ENCODE data around the gene TMEM178B.

TMEM178B gene

GRCh38 chr7:141288626-141289025 is 214.8 kb downstream of the TMEM178B start:
- Histone ChIP-seq H3K4me1 (ENCODE audit: control insufficient read depth, insufficient read depth, low read length) (no peaks in the 10 kb centered on the region), H3K27me3 (ENCODE audit: control insufficient read depth, insufficient read depth, low read length) (no peaks in the 10 kb centered on the region), H3K36me3 (ENCODE audit: control insufficient read depth, insufficient read depth, low read length) (no peaks in the 10 kb centered on the region), H3K9me3 (ENCODE audit: control insufficient read depth, insufficient read depth, low read length) (no peaks in the 10 kb centered on the region), H3K9ac (ENCODE audit: low read depth, low read length) (no peak overlapping the region), H3K4me3 (ENCODE audit: low read depth, low read length) (no peak overlapping the region)

- Histone ChIP-seq H3K27me3 (ENCODE audit: control insufficient read depth, insufficient read depth, low read length) (no peaks in the 10 kb centered on the region), H3K9me3 (ENCODE audit: control insufficient read depth, insufficient read depth, low read length) (no peaks in the 10 kb centered on the region), H3K9ac (ENCODE audit: low read depth, low read length) (no peak overlapping the region), H3K4me3 (ENCODE audit: low read depth, low read length) (no peak overlapping the region), H3K4me1 (ENCODE audit: control insufficient read depth, insufficient read depth, low read length) (no peaks in the 10 kb centered on the region), H3K36me3 (ENCODE audit: control insufficient read depth, insufficient read depth, low read length) (no peaks in the 10 kb centered on the region)
Observed at GRCh38 chr7:141290365-141290764, 216.5 kb downstream of the TMEM178B start.

GRCh38 chr7:141290973-141291372 is 217.1 kb downstream of the TMEM178B start:
- H3K9me3 ChIP-seq (ENCODE audit: control insufficient read depth, insufficient read depth, low read length): no peaks in the 10 kb centered on the region
- no peaks in the 10 kb centered on the region for H3K4me1 ChIP-seq (ENCODE audit: control insufficient read depth, insufficient read depth, low read length)
- no peaks in the 10 kb centered on the region for H3K36me3 ChIP-seq (ENCODE audit: control insufficient read depth, insufficient read depth, low read length)
- H3K4me3 ChIP-seq (ENCODE audit: low read depth, low read length): no peak overlapping the region
- H3K9ac ChIP-seq (ENCODE audit: low read depth, low read length): no peak overlapping the region
- no peaks in the 10 kb centered on the region for H3K27me3 ChIP-seq (ENCODE audit: control insufficient read depth, insufficient read depth, low read length)

- no peaks in the 10 kb centered on the region for H3K27me3 ChIP-seq (ENCODE audit: control insufficient read depth, insufficient read depth, low read length)
- H3K4me3 ChIP-seq (ENCODE audit: low read depth, low read length): no peak overlapping the region
- H3K9me3 ChIP-seq (ENCODE audit: control insufficient read depth, insufficient read depth, low read length): no peaks in the 10 kb centered on the region
- no peak overlapping the region for H3K9ac ChIP-seq (ENCODE audit: low read depth, low read length)
- no peaks in the 10 kb centered on the region for H3K36me3 ChIP-seq (ENCODE audit: control insufficient read depth, insufficient read depth, low read length)
- H3K4me1 ChIP-seq (ENCODE audit: control insufficient read depth, insufficient read depth, low read length): no peaks in the 10 kb centered on the region
Observed at GRCh38 chr7:141291541-141291940, 217.7 kb downstream of the TMEM178B start.

GRCh38 chr7:141294143-141294829 is 220.4 kb downstream of the TMEM178B start:
- H3K4me1 ChIP-seq (ENCODE audit: control insufficient read depth, insufficient read depth, low read length): no peaks in the 10 kb centered on the region

GRCh38 chr7:141295367-141295895 is 221.6 kb downstream of the TMEM178B start:
- no peaks in the 10 kb centered on the region for H3K9me3 ChIP-seq (ENCODE audit: control insufficient read depth, insufficient read depth, low read length)
- no peaks in the 10 kb centered on the region for H3K27me3 ChIP-seq (ENCODE audit: control insufficient read depth, insufficient read depth, low read length)
- H3K36me3 ChIP-seq (ENCODE audit: control insufficient read depth, insufficient read depth, low read length): no peaks in the 10 kb centered on the region
- H3K4me1 ChIP-seq (ENCODE audit: control insufficient read depth, insufficient read depth, low read length): no peaks in the 10 kb centered on the region
- no peak overlapping the region for H3K9ac ChIP-seq (ENCODE audit: low read depth, low read length)
- no peak overlapping the region for H3K4me3 ChIP-seq (ENCODE audit: low read depth, low read length)

More at GRCh38 chr7:141294143-141294829, 220.4 kb downstream of the TMEM178B start:
- Histone ChIP-seq H3K9me3 (ENCODE audit: control insufficient read depth, insufficient read depth, low read length) (no peaks in the 10 kb centered on the region), H3K9ac (ENCODE audit: low read depth, low read length) (no peak overlapping the region), H3K27me3 (ENCODE audit: control insufficient read depth, insufficient read depth, low read length) (no peaks in the 10 kb centered on the region), H3K36me3 (ENCODE audit: control insufficient read depth, insufficient read depth, low read length) (no peaks in the 10 kb centered on the region), H3K4me3 (ENCODE audit: low read depth, low read length) (no peak overlapping the region)

- no peaks in the 10 kb centered on the region for H3K4me1 ChIP-seq (ENCODE audit: control insufficient read depth, insufficient read depth, low read length)
- no peak overlapping the region for H3K4me3 ChIP-seq (ENCODE audit: low read depth, low read length)
- H3K27me3 ChIP-seq (ENCODE audit: control insufficient read depth, insufficient read depth, low read length): no peaks in the 10 kb centered on the region
- no peaks in the 10 kb centered on the region for H3K36me3 ChIP-seq (ENCODE audit: control insufficient read depth, insufficient read depth, low read length)
- no peaks in the 10 kb centered on the region for H3K9me3 ChIP-seq (ENCODE audit: control insufficient read depth, insufficient read depth, low read length)
- no peak overlapping the region for H3K9ac ChIP-seq (ENCODE audit: low read depth, low read length)
Observed at GRCh38 chr7:141300816-141301215, 227.0 kb downstream of the TMEM178B start.

GRCh38 chr7:141301544-141301943 is 227.7 kb downstream of the TMEM178B start:
- H3K9ac ChIP-seq (ENCODE audit: low read depth, low read length): no peak overlapping the region
- H3K4me3 ChIP-seq (ENCODE audit: low read depth, low read length): no peak overlapping the region

GRCh38 chr7:141302617-141303016 is 228.8 kb downstream of the TMEM178B start:
- no peaks in the 10 kb centered on the region for H3K4me1 ChIP-seq (ENCODE audit: control insufficient read depth, insufficient read depth, low read length)

More at GRCh38 chr7:141301544-141301943, 227.7 kb downstream of the TMEM178B start:
- no peaks in the 10 kb centered on the region for H3K4me1 ChIP-seq (ENCODE audit: control insufficient read depth, insufficient read depth, low read length)
- H3K9me3 ChIP-seq (ENCODE audit: control insufficient read depth, insufficient read depth, low read length): no peaks in the 10 kb centered on the region
- no peaks in the 10 kb centered on the region for H3K27me3 ChIP-seq (ENCODE audit: control insufficient read depth, insufficient read depth, low read length)
- H3K36me3 ChIP-seq (ENCODE audit: control insufficient read depth, insufficient read depth, low read length): no peaks in the 10 kb centered on the region

GRCh38 chr7:141304291-141304690 is 230.4 kb downstream of the TMEM178B start:
- Histone ChIP-seq H3K9me3 (ENCODE audit: control insufficient read depth, insufficient read depth, low read length) (no peaks in the 10 kb centered on the region), H3K9ac (ENCODE audit: low read depth, low read length) (no peak overlapping the region), H3K27me3 (ENCODE audit: control insufficient read depth, insufficient read depth, low read length) (no peaks in the 10 kb centered on the region), H3K4me1 (ENCODE audit: control insufficient read depth, insufficient read depth, low read length) (no peaks in the 10 kb centered on the region), H3K4me3 (ENCODE audit: low read depth, low read length) (no peak overlapping the region), H3K36me3 (ENCODE audit: control insufficient read depth, insufficient read depth, low read length) (no peaks in the 10 kb centered on the region)

More at GRCh38 chr7:141302617-141303016, 228.8 kb downstream of the TMEM178B start:
- no peaks in the 10 kb centered on the region for H3K36me3 ChIP-seq (ENCODE audit: control insufficient read depth, insufficient read depth, low read length)
- H3K4me3 ChIP-seq (ENCODE audit: low read depth, low read length): no peak overlapping the region
- H3K27me3 ChIP-seq (ENCODE audit: control insufficient read depth, insufficient read depth, low read length): no peaks in the 10 kb centered on the region
- no peaks in the 10 kb centered on the region for H3K9me3 ChIP-seq (ENCODE audit: control insufficient read depth, insufficient read depth, low read length)
- no peak overlapping the region for H3K9ac ChIP-seq (ENCODE audit: low read depth, low read length)

- no peak overlapping the region for H3K9ac ChIP-seq (ENCODE audit: low read depth, low read length)
- H3K4me3 ChIP-seq (ENCODE audit: low read depth, low read length): no peak overlapping the region
- H3K4me1 ChIP-seq (ENCODE audit: control insufficient read depth, insufficient read depth, low read length): no peaks in the 10 kb centered on the region
- no peaks in the 10 kb centered on the region for H3K27me3 ChIP-seq (ENCODE audit: control insufficient read depth, insufficient read depth, low read length)
- no peaks in the 10 kb centered on the region for H3K36me3 ChIP-seq (ENCODE audit: control insufficient read depth, insufficient read depth, low read length)
- H3K9me3 ChIP-seq (ENCODE audit: control insufficient read depth, insufficient read depth, low read length): no peaks in the 10 kb centered on the region
Observed at GRCh38 chr7:141306081-141306480, 232.2 kb downstream of the TMEM178B start.

- H3K36me3 ChIP-seq (ENCODE audit: control insufficient read depth, insufficient read depth, low read length): no peaks in the 10 kb centered on the region
- no peaks in the 10 kb centered on the region for H3K4me1 ChIP-seq (ENCODE audit: control insufficient read depth, insufficient read depth, low read length)
- no peak overlapping the region for H3K9ac ChIP-seq (ENCODE audit: low read depth, low read length)
- H3K4me3 ChIP-seq (ENCODE audit: low read depth, low read length): no peak overlapping the region
- no peaks in the 10 kb centered on the region for H3K27me3 ChIP-seq (ENCODE audit: control insufficient read depth, insufficient read depth, low read length)
- no peaks in the 10 kb centered on the region for H3K9me3 ChIP-seq (ENCODE audit: control insufficient read depth, insufficient read depth, low read length)
Observed at GRCh38 chr7:141312395-141312794, 238.5 kb downstream of the TMEM178B start.
